ENCODE measurements around the gene LCP2. TPM values are rescaled to one million over a fixed set of nuclear protein-coding genes. Genes with fewer than 3 reads are reported as not detected.

Gene LCP2
- total RNA-seq, 1 experiment from 2014 or later: 0.72 TPM

- TF ChIP-seq ZNF121 (CRISPR knock-in tag; IDR thresholded peaks at IDR 0.05) (no peak), RORB (CRISPR knock-in tag; IDR thresholded peaks at IDR 0.05) (no peak), STAT6 (CRISPR knock-in tag; conservative IDR thresholded peaks at IDR 0.05; ENCODE audit: low read depth) (no peak), ZBTB43 (CRISPR knock-in tag; IDR thresholded peaks at IDR 0.05) (no peak), ZBTB21 (CRISPR knock-in tag; IDR thresholded peaks at IDR 0.05; ENCODE audit: borderline replicate concordance) (no peak), FOXK1 (CRISPR knock-in tag; IDR thresholded peaks at IDR 0.05) (no peak)
- TF ChIP-seq, protein P1, sequence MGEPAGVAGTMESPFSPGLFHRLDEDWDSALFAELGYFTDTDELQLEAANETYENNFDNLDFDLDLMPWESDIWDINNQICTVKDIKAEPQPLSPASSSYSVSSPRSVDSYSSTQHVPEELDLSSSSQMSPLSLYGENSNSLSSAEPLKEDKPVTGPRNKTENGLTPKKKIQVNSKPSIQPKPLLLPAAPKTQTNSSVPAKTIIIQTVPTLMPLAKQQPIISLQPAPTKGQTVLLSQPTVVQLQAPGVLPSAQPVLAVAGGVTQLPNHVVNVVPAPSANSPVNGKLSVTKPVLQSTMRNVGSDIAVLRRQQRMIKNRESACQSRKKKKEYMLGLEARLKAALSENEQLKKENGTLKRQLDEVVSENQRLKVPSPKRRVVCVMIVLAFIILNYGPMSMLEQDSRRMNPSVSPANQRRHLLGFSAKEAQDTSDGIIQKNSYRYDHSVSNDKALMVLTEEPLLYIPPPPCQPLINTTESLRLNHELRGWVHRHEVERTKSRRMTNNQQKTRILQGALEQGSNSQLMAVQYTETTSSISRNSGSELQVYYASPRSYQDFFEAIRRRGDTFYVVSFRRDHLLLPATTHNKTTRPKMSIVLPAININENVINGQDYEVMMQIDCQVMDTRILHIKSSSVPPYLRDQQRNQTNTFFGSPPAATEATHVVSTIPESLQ (CRISPR knock-in tag; IDR thresholded peaks at IDR 0.05): no peak
- Mint-ChIP-seq H3K4me3 (no peak overlapping the region), H3K4me1 (peaks cover 57% of the 10 kb centered on the region), H3K27me3 (ENCODE audit: low read depth) (peaks cover 19% of the 10 kb centered on the region), H3K9me3 (no peaks in the 10 kb centered on the region), H3K36me3 (no peaks in the 10 kb centered on the region), H3K27ac (no peak overlapping the region)
- DNase-seq (ENCODE audit: low spot score) (no peak), ATAC-seq (peak; percentile 73)
- POLR2A ChIA-PET: interaction anchor here (0.7 kb wide), 1 partner anchor 182 kb away, joined by 3 read pairs; no protein-coding TSS in a partner anchor
- CTCF ChIA-PET: interaction anchor here (0.6 to 1.8 kb wide), 21 partner anchors 13 to 412 kb away, joined by 3 to 12 read pairs (median 3); no protein-coding TSS in a partner anchor
These were observed 76.2 kb downstream of the LCP2 start for GRCh38 chr5:170221327-170221741.

GRCh38 chr5:170220191-170220590 lies 77.4 kb downstream of the LCP2 start:
- Mint-ChIP-seq H3K27ac (no peak overlapping the region), H3K4me3 (no peak overlapping the region), H3K36me3 (no peaks in the 10 kb centered on the region), H3K27me3 (ENCODE audit: low read depth) (peaks cover 22% of the 10 kb centered on the region), H3K9me3 (no peaks in the 10 kb centered on the region), H3K4me1 (peaks cover 51% of the 10 kb centered on the region)
- CTCF ChIA-PET: interaction anchor here (1.0 to 1.8 kb wide), 6 partner anchors 33 to 393 kb away, joined by 3 to 12 read pairs (median 5); no protein-coding TSS in a partner anchor
- POLR2A ChIA-PET: no interaction called here
- ATAC-seq: no peak
- no peak for DNase-seq (ENCODE audit: low spot score)
- TF ChIP-seq, protein P2, sequence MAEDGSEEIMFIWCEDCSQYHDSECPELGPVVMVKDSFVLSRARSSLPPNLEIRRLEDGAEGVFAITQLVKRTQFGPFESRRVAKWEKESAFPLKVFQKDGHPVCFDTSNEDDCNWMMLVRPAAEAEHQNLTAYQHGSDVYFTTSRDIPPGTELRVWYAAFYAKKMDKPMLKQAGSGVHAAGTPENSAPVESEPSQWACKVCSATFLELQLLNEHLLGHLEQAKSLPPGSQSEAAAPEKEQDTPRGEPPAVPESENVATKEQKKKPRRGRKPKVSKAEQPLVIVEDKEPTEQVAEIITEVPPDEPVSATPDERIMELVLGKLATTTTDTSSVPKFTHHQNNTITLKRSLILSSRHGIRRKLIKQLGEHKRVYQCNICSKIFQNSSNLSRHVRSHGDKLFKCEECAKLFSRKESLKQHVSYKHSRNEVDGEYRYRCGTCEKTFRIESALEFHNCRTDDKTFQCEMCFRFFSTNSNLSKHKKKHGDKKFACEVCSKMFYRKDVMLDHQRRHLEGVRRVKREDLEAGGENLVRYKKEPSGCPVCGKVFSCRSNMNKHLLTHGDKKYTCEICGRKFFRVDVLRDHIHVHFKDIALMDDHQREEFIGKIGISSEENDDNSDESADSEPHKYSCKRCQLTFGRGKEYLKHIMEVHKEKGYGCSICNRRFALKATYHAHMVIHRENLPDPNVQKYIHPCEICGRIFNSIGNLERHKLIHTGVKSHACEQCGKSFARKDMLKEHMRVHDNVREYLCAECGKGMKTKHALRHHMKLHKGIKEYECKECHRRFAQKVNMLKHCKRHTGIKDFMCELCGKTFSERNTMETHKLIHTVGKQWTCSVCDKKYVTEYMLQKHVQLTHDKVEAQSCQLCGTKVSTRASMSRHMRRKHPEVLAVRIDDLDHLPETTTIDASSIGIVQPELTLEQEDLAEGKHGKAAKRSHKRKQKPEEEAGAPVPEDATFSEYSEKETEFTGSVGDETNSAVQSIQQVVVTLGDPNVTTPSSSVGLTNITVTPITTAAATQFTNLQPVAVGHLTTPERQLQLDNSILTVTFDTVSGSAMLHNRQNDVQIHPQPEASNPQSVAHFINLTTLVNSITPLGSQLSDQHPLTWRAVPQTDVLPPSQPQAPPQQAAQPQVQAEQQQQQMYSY (CRISPR knock-in tag; IDR thresholded peaks at IDR 0.05): no peak
- TF ChIP-seq MXD4 (CRISPR knock-in tag; IDR thresholded peaks at IDR 0.05; ENCODE audit: borderline replicate concordance): no peak
- no peak for TF ChIP-seq E2F5 (CRISPR knock-in tag; IDR thresholded peaks at IDR 0.05)
- TF ChIP-seq ARID4B (CRISPR knock-in tag; IDR thresholded peaks at IDR 0.05; ENCODE audit: borderline replicate concordance): no peak
- TF ChIP-seq, protein P3, sequence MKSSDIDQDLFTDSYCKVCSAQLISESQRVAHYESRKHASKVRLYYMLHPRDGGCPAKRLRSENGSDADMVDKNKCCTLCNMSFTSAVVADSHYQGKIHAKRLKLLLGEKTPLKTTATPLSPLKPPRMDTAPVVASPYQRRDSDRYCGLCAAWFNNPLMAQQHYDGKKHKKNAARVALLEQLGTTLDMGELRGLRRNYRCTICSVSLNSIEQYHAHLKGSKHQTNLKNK (CRISPR knock-in tag; IDR thresholded peaks at IDR 0.05): no peak
- TF ChIP-seq, protein P4, sequence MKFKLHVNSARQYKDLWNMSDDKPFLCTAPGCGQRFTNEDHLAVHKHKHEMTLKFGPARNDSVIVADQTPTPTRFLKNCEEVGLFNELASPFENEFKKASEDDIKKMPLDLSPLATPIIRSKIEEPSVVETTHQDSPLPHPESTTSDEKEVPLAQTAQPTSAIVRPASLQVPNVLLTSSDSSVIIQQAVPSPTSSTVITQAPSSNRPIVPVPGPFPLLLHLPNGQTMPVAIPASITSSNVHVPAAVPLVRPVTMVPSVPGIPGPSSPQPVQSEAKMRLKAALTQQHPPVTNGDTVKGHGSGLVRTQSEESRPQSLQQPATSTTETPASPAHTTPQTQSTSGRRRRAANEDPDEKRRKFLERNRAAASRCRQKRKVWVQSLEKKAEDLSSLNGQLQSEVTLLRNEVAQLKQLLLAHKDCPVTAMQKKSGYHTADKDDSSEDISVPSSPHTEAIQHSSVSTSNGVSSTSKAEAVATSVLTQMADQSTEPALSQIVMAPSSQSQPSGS (CRISPR knock-in tag; IDR thresholded peaks at IDR 0.05; ENCODE audit: borderline replicate concordance, low read depth): no peak
- TF ChIP-seq ZNF423 (CRISPR knock-in tag; IDR thresholded peaks at IDR 0.05): no peak
- no peak for TF ChIP-seq ZNF671 (CRISPR knock-in tag; IDR thresholded peaks at IDR 0.05)
- TF ChIP-seq IRF1 (CRISPR knock-in tag; IDR thresholded peaks at IDR 0.05): no peak

Measured in WTC11 (cell line).